ENCODE data around the gene OSBPL10. TPM values are rescaled to one million over a fixed set of nuclear protein-coding genes. Genes with fewer than 3 reads are reported as not detected.

Gene OSBPL10
- total and polyA plus RNA-seq, 7 donors, result 2.3 to 77.7 (median 8.5) TPM

- no peak for TF ChIP-seq POLR2AphosphoS5 (IDR thresholded peaks at IDR 0.05)
- TF ChIP-seq EP300 (IDR thresholded peaks at IDR 0.05), result no peak
- no peak for TF ChIP-seq CTCF (IDR thresholded peaks at IDR 0.05)
- TF ChIP-seq POLR2A (IDR thresholded peaks at IDR 0.05), result no peak
- Histone ChIP-seq H3K36me3 (no peaks in the 10 kb centered on the region), H3K27ac (no peak overlapping the region), H3K27me3 (no peaks in the 10 kb centered on the region), H3K9me3 (no peaks in the 10 kb centered on the region), H3K4me1 (no peaks in the 10 kb centered on the region), H3K4me3 (no peak overlapping the region)
- WGBS, 2 donors, result 89 to 91% methylated on average over 1 of the region's 1 CpG
- no peak for DNase-seq
- intact Hi-C loops (cut with DNase I), result no loop called here
These were observed 74.9 kb downstream of the OSBPL10 start for GRCh38 chr3:31906182-31906581.

GRCh38 chr3:31903686-31904431 is 77.2 kb downstream of the OSBPL10 start:
- TF ChIP-seq EP300 (IDR thresholded peaks at IDR 0.05) (no peak), CTCF (IDR thresholded peaks at IDR 0.05) (no peak), POLR2AphosphoS5 (IDR thresholded peaks at IDR 0.05) (no peak), POLR2A (IDR thresholded peaks at IDR 0.05) (no peak)
- Histone ChIP-seq H3K9me3 (no peaks in the 10 kb centered on the region), H3K27me3 (no peaks in the 10 kb centered on the region), H3K36me3 (no peaks in the 10 kb centered on the region), H3K27ac (no peak overlapping the region), H3K4me1 (peaks cover 0 to 3% (median 0%) of the 10 kb centered on the region in 4 donors), H3K4me3 (no peak overlapping the region)
- 56 to 69% methylated on average over 7 of the region's 7 CpGs for WGBS, 2 donors
- intact Hi-C loops (cut with DNase I), result no loop called here
- DNase-seq, result no peak

GRCh38 chr3:31900583-31900982 is 80.5 kb downstream of the OSBPL10 start:
- Histone ChIP-seq H3K9me3 (no peaks in the 10 kb centered on the region), H3K4me1 (peaks cover 0 to 3% (median 0%) of the 10 kb centered on the region in 4 donors), H3K27me3 (no peaks in the 10 kb centered on the region), H3K4me3 (no peak overlapping the region), H3K27ac (no peak overlapping the region), H3K36me3 (no peaks in the 10 kb centered on the region)
- TF ChIP-seq EP300 (IDR thresholded peaks at IDR 0.05) (no peak), CTCF (IDR thresholded peaks at IDR 0.05) (no peak), POLR2AphosphoS5 (IDR thresholded peaks at IDR 0.05) (no peak), POLR2A (IDR thresholded peaks at IDR 0.05) (no peak)
- intact Hi-C loops (cut with DNase I), result no loop called here
- DNase-seq, result no peak

- TF ChIP-seq EP300 (IDR thresholded peaks at IDR 0.05) (no peak), CTCF (IDR thresholded peaks at IDR 0.05) (no peak), POLR2AphosphoS5 (IDR thresholded peaks at IDR 0.05) (no peak), POLR2A (IDR thresholded peaks at IDR 0.05) (no peak)
- Histone ChIP-seq H3K27ac (no peak overlapping the region), H3K27me3 (no peaks in the 10 kb centered on the region), H3K36me3 (no peaks in the 10 kb centered on the region), H3K4me1 (peaks cover 0 to 30% (median 20%) of the 10 kb centered on the region in 4 donors), H3K4me3 (no peak overlapping the region), H3K9me3 (no peaks in the 10 kb centered on the region)
- 69 to 80% methylated on average over 6 of the region's 6 CpGs for WGBS, 2 donors
- no peak for DNase-seq
- intact Hi-C loops (cut with DNase I), result no loop called here
These were observed 84.2 kb downstream of the OSBPL10 start for GRCh38 chr3:31896648-31897433.
